Measurements from ENCODE around the gene SATB2.

- TF ChIP-seq, protein P1, sequence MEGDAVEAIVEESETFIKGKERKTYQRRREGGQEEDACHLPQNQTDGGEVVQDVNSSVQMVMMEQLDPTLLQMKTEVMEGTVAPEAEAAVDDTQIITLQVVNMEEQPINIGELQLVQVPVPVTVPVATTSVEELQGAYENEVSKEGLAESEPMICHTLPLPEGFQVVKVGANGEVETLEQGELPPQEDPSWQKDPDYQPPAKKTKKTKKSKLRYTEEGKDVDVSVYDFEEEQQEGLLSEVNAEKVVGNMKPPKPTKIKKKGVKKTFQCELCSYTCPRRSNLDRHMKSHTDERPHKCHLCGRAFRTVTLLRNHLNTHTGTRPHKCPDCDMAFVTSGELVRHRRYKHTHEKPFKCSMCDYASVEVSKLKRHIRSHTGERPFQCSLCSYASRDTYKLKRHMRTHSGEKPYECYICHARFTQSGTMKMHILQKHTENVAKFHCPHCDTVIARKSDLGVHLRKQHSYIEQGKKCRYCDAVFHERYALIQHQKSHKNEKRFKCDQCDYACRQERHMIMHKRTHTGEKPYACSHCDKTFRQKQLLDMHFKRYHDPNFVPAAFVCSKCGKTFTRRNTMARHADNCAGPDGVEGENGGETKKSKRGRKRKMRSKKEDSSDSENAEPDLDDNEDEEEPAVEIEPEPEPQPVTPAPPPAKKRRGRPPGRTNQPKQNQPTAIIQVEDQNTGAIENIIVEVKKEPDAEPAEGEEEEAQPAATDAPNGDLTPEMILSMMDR (IDR thresholded peaks at IDR 0.05), result no peak
- no peak for TF ChIP-seq POLR2A (IDR thresholded peaks at IDR 0.05)
These were observed 9.5 kb upstream of the SATB2 start for GRCh38 chr2:199467066-199467822.
